Nucleus accumbens (tissue), 56 donors: ENCODE results near the gene LYST.

Source experiments
- DNase-seq, 56 donors: peaks; one replicate each; lab custom pipeline; 2025; lab: John Stamatoyannopoulos, UW

Gene LYST

DNA sequence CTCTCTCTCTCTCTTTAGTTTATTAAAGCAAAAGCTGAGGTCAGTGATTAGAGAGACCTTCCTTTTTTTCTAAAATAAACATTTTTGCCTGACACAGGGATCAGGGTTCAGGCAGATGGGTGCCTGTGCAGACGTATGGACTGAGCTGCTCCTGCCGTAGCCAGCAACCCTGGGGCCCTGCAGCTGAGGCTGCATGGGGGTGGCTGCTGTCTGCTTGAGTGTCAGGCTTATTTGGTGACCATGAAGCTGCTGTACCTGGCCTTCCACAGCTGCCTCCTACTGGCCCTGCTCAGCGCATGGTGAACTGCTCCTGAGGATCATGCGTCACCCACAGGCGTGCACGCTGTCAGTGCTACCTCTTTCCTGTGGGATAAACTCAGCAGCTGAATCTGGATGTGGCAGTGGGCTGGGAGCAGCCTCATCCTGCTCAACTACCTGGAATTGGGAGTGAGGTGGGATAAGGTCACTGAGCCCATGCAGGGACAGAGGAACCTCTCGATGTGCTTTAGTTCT, 252.2 kb downstream of the LYST start:
- no peak for DNase-seq

DNA sequence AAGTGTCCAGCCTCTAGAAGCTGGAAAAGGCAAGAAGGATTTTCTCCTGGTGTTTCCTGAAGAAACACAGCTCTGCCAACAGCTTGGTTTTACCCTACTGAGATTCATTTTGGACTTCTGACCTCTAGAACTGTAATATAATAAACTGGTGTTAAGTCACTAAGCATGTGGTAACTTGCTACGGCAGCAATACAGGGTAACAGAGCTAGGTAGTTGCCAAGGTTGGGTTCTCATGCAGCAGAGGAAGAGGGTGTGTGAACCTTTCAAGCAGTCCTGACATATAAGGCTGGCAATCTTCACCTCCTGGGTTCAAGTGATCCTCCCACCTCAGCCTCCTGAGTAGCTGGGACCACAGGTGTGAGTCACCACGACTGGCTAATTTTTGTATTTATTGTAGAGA, 253.1 kb downstream of the LYST start:
- no peak for DNase-seq

DNA sequence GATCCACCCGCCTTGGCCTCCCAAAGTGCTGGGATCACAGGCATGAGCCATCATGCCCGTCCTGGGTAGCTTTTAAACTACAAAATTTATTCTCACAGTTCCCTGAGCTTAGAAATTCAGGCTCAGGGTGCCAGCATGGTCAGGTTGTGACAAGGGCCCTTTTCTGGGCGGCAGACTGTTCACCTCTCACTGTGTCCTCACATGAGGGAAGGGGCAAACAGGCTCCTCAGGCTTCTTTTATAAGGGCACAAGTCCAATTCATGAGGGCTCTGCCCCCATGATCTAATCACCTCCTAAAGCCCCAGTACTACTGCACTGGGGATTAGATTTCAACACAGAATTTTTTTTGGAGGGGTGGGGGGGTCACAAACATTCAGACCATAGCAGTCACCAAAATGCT, 253.9 kb downstream of the LYST start:
- no peak for DNase-seq
